ENCODE data around the gene ADORA3.

DNA sequence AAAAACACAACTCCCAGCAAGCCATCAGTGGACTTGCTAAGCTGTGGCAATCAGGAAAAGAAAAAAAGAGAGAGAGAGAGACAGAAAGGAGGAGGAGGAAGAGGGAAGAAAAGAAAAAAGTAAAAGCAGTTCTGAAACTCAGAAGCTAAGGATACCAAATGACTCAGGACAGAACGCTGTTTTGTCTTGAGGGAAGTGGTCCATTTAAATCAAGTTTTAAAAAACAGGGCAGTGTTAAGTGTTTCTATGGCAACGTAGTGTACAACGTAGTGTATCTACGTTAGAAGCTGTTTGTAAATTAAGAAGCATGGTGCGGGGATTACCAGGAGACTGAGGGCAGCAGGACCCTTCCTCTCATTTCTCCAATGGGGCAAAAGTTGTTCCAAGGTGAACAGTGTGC is 5.8 kb downstream of the ADORA3 start:
- TF ChIP-seq POLR2AphosphoS5 (IDR thresholded peaks at IDR 0.05) (no peak), CTCF (IDR thresholded peaks at IDR 0.05; ENCODE audit: poor library complexity, severe bottlenecking) (no peak), RAD21 (conservative IDR thresholded peaks at IDR 0.05) (no peak), MXI1 (conservative IDR thresholded peaks at IDR 0.05; ENCODE audit: poor library complexity, severe bottlenecking) (no peak)

All from neural cell (in vitro differentiated cells).